Measurements from ENCODE around the gene NCBP2L.

Gene NCBP2L

DNA sequence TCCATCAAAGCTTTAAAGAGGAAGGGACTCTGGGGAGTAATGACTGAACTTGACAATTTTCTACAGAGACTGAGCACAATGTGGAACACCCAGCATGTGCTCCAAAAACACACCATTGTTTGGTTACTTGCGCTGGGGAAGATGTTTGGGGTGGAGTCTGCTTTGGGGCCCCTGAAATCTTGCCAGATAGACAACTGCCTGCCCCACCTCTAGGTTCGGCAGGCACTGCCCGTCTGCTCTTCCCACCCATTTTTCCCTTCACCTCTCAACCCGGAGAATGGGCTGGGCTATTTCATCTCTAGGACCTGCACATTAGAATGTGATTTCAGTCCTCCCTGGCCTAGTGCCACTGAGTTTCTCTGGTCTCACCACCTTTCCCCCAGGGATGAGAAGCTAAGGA, 43.8 kb upstream of the NCBP2L start:
- TF ChIP-seq, protein P1, sequence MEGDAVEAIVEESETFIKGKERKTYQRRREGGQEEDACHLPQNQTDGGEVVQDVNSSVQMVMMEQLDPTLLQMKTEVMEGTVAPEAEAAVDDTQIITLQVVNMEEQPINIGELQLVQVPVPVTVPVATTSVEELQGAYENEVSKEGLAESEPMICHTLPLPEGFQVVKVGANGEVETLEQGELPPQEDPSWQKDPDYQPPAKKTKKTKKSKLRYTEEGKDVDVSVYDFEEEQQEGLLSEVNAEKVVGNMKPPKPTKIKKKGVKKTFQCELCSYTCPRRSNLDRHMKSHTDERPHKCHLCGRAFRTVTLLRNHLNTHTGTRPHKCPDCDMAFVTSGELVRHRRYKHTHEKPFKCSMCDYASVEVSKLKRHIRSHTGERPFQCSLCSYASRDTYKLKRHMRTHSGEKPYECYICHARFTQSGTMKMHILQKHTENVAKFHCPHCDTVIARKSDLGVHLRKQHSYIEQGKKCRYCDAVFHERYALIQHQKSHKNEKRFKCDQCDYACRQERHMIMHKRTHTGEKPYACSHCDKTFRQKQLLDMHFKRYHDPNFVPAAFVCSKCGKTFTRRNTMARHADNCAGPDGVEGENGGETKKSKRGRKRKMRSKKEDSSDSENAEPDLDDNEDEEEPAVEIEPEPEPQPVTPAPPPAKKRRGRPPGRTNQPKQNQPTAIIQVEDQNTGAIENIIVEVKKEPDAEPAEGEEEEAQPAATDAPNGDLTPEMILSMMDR (IDR thresholded peaks at IDR 0.05; ENCODE audit: extremely low read depth, missing control alignments): no peak
- no peak for DNase-seq (ENCODE audit: low spot score)

DNA sequence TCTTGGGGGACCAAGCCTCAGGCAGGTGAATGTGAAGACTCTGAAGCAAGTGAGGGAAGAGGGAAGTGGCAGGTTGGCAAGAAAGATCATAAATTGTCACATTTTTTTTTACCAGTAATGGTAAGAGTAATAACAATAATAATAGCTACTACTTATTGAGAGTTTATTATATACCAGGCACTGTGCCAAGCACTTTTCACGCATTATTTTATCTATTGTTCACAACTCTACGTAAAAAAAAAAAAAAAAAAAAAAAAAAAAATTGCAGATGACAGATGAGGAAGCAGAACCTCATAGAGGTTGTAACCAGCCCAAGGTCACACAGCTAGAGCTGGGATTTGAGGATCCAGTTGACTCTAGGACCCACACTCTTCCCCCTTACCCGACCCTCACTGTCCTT, 42.9 kb upstream of the NCBP2L start:
- TF ChIP-seq, protein P1 (IDR thresholded peaks at IDR 0.05; ENCODE audit: extremely low read depth, missing control alignments): no peak
- no peak for DNase-seq (ENCODE audit: low spot score)

DNA sequence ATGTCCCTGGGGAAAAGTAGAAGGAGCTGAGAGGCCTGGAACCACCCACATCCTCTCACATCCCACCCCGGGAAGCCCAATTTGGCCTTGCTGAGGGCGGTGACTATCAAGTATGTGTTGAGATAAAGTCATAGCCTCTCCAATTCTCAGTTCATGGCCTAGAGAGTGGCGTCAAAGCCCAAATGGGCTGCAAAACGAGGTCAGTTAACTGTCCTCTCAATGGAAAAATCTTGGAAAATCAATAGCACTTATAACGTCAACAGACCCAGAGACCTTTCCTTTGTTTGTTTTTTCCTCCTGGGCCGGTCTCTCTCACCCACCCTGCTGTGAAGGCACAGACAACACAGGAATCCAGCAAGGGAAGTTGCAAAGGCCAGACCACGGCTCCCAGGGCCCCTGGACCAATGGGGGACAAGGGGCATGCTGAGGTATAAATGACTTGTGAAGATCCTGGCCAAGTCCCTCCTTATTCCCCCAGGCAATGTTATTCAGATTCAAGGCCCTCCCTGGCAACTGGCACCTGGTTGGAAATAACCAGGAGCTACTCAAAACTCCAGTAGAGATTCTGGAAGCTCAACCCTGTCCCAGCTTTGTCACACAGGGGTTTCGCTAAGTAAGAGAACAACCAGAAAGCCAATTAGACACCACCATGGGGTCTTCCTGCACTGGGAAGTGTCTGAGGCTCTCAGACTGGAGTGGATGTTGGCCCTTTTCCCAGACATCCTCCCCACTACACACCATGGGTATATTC, 40.6 kb upstream of the NCBP2L start:
- no peak for DNase-seq (ENCODE audit: low spot score)
- TF ChIP-seq, protein P1 (IDR thresholded peaks at IDR 0.05; ENCODE audit: extremely low read depth, missing control alignments): no peak

DNA sequence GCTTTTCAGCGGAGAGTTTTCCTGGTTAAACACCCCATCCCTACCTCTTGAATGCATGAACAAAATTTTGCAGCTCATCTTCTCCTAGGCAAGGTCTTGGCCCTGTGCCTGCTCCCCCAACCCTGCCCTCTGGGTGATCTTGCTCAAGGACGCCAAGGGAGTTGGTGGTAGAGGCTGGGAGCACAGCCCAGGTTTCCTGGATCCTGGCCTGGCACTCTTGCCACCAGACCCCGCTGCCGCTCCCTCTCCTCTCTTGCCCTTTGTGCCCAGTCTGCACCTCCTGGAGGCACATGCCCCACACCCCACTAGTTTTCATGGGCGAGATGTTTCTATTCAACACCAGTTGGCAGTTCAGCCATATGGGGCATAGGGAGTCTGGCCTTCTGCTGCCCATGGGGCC, 39.3 kb upstream of the NCBP2L start:
- no peak for DNase-seq (ENCODE audit: low spot score)
- TF ChIP-seq, protein P1 (IDR thresholded peaks at IDR 0.05; ENCODE audit: extremely low read depth, missing control alignments): no peak

DNA sequence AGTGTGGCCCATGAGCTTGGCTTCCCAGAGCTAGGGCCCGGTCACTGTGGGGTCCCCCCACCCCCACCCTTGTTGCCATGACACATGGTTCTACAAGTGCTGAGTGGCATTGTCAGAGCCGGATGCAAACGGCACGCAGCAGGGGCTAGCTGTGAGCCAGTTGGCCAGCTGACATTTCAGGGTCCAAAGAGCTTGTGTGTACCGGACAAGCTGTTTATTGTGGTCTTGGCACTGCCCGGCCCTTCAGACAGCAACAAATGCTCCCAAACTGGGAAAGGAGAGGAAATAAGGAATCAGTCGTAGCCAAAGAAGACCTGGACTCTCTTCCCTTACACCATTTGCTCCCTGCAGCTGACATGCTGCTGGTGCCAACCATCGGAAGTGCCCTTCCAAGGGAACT, 38.8 kb upstream of the NCBP2L start:
- DNase-seq (ENCODE audit: low spot score): no peak
- TF ChIP-seq, protein P1 (IDR thresholded peaks at IDR 0.05; ENCODE audit: extremely low read depth, missing control alignments): no peak

DNA sequence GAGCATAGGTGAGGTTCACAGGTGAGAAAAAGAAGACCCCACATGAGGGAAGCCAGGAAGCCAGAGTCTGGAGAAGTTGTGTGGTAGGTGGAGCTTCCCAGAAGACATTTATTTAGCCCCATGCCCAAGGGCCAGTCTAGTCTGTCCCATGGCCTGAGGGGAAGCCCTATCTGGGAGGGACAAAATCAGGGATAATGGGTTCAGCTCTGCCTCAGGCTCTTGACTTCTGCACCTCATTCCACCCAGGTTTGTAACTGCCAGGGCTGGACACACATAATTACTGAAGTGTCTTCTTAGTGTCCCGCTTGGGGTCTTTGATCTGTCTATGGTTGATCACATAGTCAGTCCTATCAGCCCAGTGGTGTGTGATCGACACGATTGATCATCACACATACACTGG, 38.0 kb upstream of the NCBP2L start:
- TF ChIP-seq, protein P1 (IDR thresholded peaks at IDR 0.05; ENCODE audit: extremely low read depth, missing control alignments): no peak
- no peak for DNase-seq (ENCODE audit: low spot score)

DNA sequence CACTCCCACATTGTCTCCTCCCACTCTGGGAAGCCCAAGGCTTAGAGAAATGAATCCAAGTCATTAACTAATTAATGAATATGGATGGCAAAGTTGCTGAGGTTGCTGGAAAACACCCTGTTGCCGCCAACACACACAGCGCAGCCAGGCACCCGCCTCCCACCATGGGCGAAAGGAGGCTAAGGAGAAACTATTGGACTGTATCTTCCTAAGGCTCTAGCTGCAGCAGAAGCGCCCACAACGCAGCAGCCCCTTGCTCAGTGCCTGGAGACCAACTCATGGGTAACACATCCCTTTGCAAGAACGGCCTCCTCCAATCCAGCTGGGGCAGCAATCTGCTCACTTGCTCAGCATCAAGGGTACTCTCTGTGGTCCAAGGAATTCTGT, 36.1 kb upstream of the NCBP2L start:
- DNase-seq (ENCODE audit: low spot score): no peak
- TF ChIP-seq, protein P1 (IDR thresholded peaks at IDR 0.05; ENCODE audit: extremely low read depth, missing control alignments): no peak

Data from GM20000 (cell line).